Measurements from ENCODE around the gene XRCC1. TPM values are rescaled to one million over a fixed set of nuclear protein-coding genes. Genes with fewer than 3 reads are reported as not detected.
"Not testable (repeated sequence)": the region's sequence is repeated elsewhere in the genome, so short reads cannot be mapped to it uniquely, and the experiment has no call there.

The XRCC1 gene
- total RNA-seq, 4 donors from 2014 or later: 29.6 to 38.8 (median 31.3) TPM

- TF ChIP-seq POLR2A (IDR thresholded peaks at IDR 0.05): no peak
- TF ChIP-seq, protein P1, sequence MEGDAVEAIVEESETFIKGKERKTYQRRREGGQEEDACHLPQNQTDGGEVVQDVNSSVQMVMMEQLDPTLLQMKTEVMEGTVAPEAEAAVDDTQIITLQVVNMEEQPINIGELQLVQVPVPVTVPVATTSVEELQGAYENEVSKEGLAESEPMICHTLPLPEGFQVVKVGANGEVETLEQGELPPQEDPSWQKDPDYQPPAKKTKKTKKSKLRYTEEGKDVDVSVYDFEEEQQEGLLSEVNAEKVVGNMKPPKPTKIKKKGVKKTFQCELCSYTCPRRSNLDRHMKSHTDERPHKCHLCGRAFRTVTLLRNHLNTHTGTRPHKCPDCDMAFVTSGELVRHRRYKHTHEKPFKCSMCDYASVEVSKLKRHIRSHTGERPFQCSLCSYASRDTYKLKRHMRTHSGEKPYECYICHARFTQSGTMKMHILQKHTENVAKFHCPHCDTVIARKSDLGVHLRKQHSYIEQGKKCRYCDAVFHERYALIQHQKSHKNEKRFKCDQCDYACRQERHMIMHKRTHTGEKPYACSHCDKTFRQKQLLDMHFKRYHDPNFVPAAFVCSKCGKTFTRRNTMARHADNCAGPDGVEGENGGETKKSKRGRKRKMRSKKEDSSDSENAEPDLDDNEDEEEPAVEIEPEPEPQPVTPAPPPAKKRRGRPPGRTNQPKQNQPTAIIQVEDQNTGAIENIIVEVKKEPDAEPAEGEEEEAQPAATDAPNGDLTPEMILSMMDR (IDR thresholded peaks at IDR 0.05): no peak
- 82 to 89% methylated on average over 5 of the region's 5 CpGs for WGBS, 2 donors
- intact Hi-C loops (cut with DNase I): no loop called here
- H3K27me3 ChIP-seq: no peaks in the 10 kb centered on the region
- no peak for DNase-seq
- no peak overlapping the region for H3K27ac ChIP-seq
- no peaks in the 10 kb centered on the region for H3K9me3 ChIP-seq
- peaks cover 12 to 17% of the 10 kb centered on the region in 2 donors for H3K4me1 ChIP-seq
- H3K36me3 ChIP-seq: no peaks in the 10 kb centered on the region
- no peak overlapping the region for H3K4me3 ChIP-seq (replicated peaks in 1 of 3)
Measured at GRCh38 chr19:43522929-43523328, 52.4 kb downstream of the XRCC1 start.

- Histone ChIP-seq H3K36me3 (no peaks in the 10 kb centered on the region), H3K4me3 (replicated peaks in 1 of 3) (no peak overlapping the region), H3K27ac (no peak overlapping the region), H3K4me1 (peaks cover 0 to under 1% of the 10 kb centered on the region in 2 donors), H3K27me3 (no peaks in the 10 kb centered on the region), H3K9me3 (no peaks in the 10 kb centered on the region)
- WGBS, 2 donors: 52 to 54% methylated on average over 10 of the region's 10 CpGs
- intact Hi-C loops (cut with DNase I): loop anchor here (2.0 kb wide), 1 partner anchor 73 kb away; no protein-coding TSS in a partner anchor
- DNase-seq: peak; percentile 74 to 79
- no peak for TF ChIP-seq POLR2A (IDR thresholded peaks at IDR 0.05)
- TF ChIP-seq, protein P1 (IDR thresholded peaks at IDR 0.05): peak; percentile 75 to 93 (median 82)
Measured at GRCh38 chr19:43519436-43520088, 55.8 kb downstream of the XRCC1 start.

GRCh38 chr19:43518051-43518450 is 57.3 kb downstream of the XRCC1 start:
- Histone ChIP-seq H3K4me3 (replicated peaks in 1 of 3) (no peak overlapping the region), H3K27me3 (no peaks in the 10 kb centered on the region), H3K4me1 (peaks cover under 1 to 3% of the 10 kb centered on the region in 2 donors), H3K36me3 (no peaks in the 10 kb centered on the region), H3K9me3 (no peaks in the 10 kb centered on the region), H3K27ac (no peak overlapping the region)
- 84 to 86% methylated on average over 3 to 4 of the region's 4 CpGs for WGBS, 2 donors
- TF ChIP-seq, protein P1 (IDR thresholded peaks at IDR 0.05): no peak
- TF ChIP-seq POLR2A (IDR thresholded peaks at IDR 0.05): no peak
- intact Hi-C loops (cut with DNase I): loop anchor here (2.0 kb wide), 1 partner anchor 71 kb away; no protein-coding TSS in a partner anchor
- DNase-seq: no peak

- H3K4me1 ChIP-seq: peaks cover 4 to 11% of the 10 kb centered on the region in 2 donors
- H3K27me3 ChIP-seq; H3K4me3 ChIP-seq (replicated peaks in 1 of 3); DNase-seq; H3K9me3 ChIP-seq; H3K36me3 ChIP-seq; intact Hi-C loops (cut with DNase I); H3K27ac ChIP-seq: not testable (repeated sequence)
Measured at GRCh38 chr19:43512399-43512798, 62.9 kb downstream of the XRCC1 start.

GRCh38 chr19:43511324-43511723 is 64.0 kb downstream of the XRCC1 start:
- no peaks in the 10 kb centered on the region for H3K9me3 ChIP-seq
- H3K27ac ChIP-seq: no peak overlapping the region
- H3K4me1 ChIP-seq: peaks cover 4 to 11% of the 10 kb centered on the region in 2 donors
- no peak for DNase-seq
- intact Hi-C loops (cut with DNase I): no loop called here
- 95 to 96% methylated on average over 5 of the region's 5 CpGs for WGBS, 2 donors
- H3K4me3 ChIP-seq (replicated peaks in 1 of 3): no peak overlapping the region
- H3K36me3 ChIP-seq: peaks cover 0 to 4% of the 10 kb centered on the region in 2 donors
- TF ChIP-seq, protein P1 (IDR thresholded peaks at IDR 0.05): no peak
- no peak for TF ChIP-seq POLR2A (IDR thresholded peaks at IDR 0.05)
- H3K27me3 ChIP-seq: no peaks in the 10 kb centered on the region

All from thyroid gland (tissue), 4 donors.